HL-60 (cell line): Measurements from ENCODE around the gene PPP2CA.
"Not testable (repeated sequence)": the region's sequence is repeated elsewhere in the genome, so short reads cannot be mapped to it uniquely, and the experiment has no call there.

Experiments used
- DNase-seq, 2 experiments: peaks; one replicate each; pipeline ENCODE4 v3.0.0-alpha.2; 2010 to 2020; ENCODE audit warnings: low read depth in 1 of 2, low spot score in 1 of 2
- H3K27ac ChIP-seq: fragments of 250-450 bp; sonication (Bioruptor Pico); replicated peaks from 2 replicates; pipeline ENCODE4 v1.5.1; 2020; ENCODE audit warnings: mild to moderate bottlenecking, moderate library complexity
- H3K27me3 ChIP-seq: fragments of 250-450 bp; sonication (Bioruptor Pico); 2 replicates; pipeline ENCODE4 v1.5.1; 2021; ENCODE audit warnings: mild to moderate bottlenecking, moderate library complexity; ENCODE audit not compliant: insufficient read depth, poor library complexity, severe bottlenecking
- H3K4me3 ChIP-seq: replicated peaks from 2 replicates; pipeline ENCODE4 v1.5.1; 2011; ENCODE audit warnings: mild to moderate bottlenecking, control low read depth, low read length; ENCODE audit not compliant: insufficient read depth
- CTCF ChIP-seq: IDR thresholded peaks from one replicate; pipeline ENCODE4 v1.5.1; 2011; ENCODE audit warnings: low read length, control low read depth, inconsistent platforms; ENCODE audit not compliant: insufficient read depth
- GABPA ChIP-seq: IDR thresholded peaks from 2 replicates; pipeline ENCODE4 v1.6.1; 2012; ENCODE audit warnings: low read depth
- POLR2AphosphoS5 ChIP-seq: IDR thresholded peaks from 2 replicates; pipeline ENCODE4 v1.6.1; 2012; ENCODE audit warnings: low read depth
- SPI1 ChIP-seq: IDR thresholded peaks from 2 replicates; pipeline ENCODE4 v1.6.1; 2012; ENCODE audit warnings: low read depth, mild to moderate bottlenecking, borderline replicate concordance
- TF ChIP-seq, protein P1 (sequence below): IDR thresholded peaks from 2 replicates; pipeline ENCODE4 v1.6.1; 2012; ENCODE audit warnings: low read depth; ENCODE audit not compliant: insufficient replicate concordance

Gene PPP2CA

DNA sequence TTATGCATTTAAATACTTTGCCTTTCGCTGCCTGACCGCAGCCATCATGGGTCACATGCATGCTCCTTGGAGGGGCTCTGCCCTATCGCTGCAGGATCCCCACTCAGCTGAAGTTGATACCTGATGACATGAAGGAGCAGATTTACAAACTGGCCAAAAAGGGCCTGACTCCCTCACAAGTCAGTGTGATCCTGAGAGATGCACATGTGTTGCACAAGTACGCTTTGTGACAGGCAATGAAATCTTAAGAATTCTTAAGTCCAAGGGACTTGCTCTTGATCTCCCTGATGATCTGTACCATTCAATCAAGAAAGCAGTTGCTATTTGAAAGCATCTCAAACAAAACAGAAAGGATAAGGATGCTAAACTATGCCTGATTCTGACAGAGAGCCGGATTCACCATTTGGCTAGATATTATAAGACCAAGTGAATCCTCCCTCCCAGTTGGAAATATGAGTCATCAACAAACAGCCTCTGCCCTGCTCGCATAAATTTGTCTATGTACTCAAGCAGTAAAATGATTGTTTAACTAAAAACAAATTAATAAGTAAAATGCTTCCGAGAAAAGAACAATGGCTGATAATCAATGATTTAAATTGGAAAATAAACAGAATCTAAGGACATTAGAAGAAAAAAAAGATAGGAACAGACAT is 41.6 kb upstream of the PPP2CA start:
- no peak overlapping the region for H3K27ac ChIP-seq
- no peak overlapping the region for H3K4me3 ChIP-seq
- TF ChIP-seq SPI1 (no peak), CTCF (no peak), GABPA (no peak), POLR2AphosphoS5 (no peak)
- TF ChIP-seq, protein P1, sequence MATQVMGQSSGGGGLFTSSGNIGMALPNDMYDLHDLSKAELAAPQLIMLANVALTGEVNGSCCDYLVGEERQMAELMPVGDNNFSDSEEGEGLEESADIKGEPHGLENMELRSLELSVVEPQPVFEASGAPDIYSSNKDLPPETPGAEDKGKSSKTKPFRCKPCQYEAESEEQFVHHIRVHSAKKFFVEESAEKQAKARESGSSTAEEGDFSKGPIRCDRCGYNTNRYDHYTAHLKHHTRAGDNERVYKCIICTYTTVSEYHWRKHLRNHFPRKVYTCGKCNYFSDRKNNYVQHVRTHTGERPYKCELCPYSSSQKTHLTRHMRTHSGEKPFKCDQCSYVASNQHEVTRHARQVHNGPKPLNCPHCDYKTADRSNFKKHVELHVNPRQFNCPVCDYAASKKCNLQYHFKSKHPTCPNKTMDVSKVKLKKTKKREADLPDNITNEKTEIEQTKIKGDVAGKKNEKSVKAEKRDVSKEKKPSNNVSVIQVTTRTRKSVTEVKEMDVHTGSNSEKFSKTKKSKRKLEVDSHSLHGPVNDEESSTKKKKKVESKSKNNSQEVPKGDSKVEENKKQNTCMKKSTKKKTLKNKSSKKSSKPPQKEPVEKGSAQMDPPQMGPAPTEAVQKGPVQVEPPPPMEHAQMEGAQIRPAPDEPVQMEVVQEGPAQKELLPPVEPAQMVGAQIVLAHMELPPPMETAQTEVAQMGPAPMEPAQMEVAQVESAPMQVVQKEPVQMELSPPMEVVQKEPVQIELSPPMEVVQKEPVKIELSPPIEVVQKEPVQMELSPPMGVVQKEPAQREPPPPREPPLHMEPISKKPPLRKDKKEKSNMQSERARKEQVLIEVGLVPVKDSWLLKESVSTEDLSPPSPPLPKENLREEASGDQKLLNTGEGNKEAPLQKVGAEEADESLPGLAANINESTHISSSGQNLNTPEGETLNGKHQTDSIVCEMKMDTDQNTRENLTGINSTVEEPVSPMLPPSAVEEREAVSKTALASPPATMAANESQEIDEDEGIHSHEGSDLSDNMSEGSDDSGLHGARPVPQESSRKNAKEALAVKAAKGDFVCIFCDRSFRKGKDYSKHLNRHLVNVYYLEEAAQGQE: no peak
- no peak for DNase-seq
- H3K27me3 ChIP-seq: no peaks in the 10 kb centered on the region

GRCh38 chr5:134263801-134264200 is 37.9 kb upstream of the PPP2CA start:
- TF ChIP-seq, protein P1: no peak
- TF ChIP-seq SPI1: peak; percentile 75
- Histone ChIP-seq H3K4me3 (no peak overlapping the region), H3K27ac (no peak overlapping the region), H3K27me3 (no peaks in the 10 kb centered on the region)
- no peak for DNase-seq

GRCh38 chr5:134262629-134263028 is 36.8 kb upstream of the PPP2CA start:
- not testable (repeated sequence) for H3K27me3 ChIP-seq, H3K27ac ChIP-seq, H3K4me3 ChIP-seq, DNase-seq

- H3K4me3 ChIP-seq: no peak overlapping the region
- no peaks in the 10 kb centered on the region for H3K27me3 ChIP-seq
- H3K27ac ChIP-seq: no peak overlapping the region
- no peak for TF ChIP-seq CTCF
- TF ChIP-seq POLR2AphosphoS5: no peak
- TF ChIP-seq, protein P1: no peak
- TF ChIP-seq GABPA: no peak
- no peak for TF ChIP-seq SPI1
- DNase-seq: no peak
These were observed 33.0 kb upstream of the PPP2CA start for GRCh38 chr5:134258896-134259295.
